CD4-positive, alpha-beta T cell treated with Interleukin-1 beta for 1 hour (primary cell): ENCODE measurements around the gene ABCA1.
"Not testable (repeated sequence)": the region's sequence is repeated elsewhere in the genome, so short reads cannot be mapped to it uniquely, and the experiment has no call there.

ENCODE experiments used
- DNase-seq, 2 donors: peaks; one replicate each; pipeline ENCODE4 v3.0.0-alpha.2; 2020 to 2022

Gene ABCA1

DNA sequence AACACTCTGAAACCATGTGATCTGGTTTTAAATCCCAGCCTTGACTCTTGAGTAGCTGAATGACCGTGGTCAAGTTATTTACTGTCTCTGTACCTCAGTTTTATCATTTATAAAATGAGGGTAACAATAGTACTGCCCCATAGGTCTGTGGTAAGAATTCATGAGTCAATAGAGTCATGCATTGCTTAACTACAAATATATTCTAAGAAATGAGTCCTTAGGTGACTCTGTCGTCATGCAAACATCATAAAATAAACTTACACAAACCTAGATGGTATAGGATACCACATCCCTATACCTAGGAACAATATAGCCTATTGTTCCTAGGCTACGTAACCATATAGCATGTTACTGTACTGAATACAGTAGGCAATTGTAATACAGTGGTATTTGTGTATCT lies 20.3 kb upstream of the ABCA1 start:
- DNase-seq: no peak

- no peak for DNase-seq
These were observed 16.9 kb upstream of the ABCA1 start for GRCh38 chr9:104944871-104945270.

DNA sequence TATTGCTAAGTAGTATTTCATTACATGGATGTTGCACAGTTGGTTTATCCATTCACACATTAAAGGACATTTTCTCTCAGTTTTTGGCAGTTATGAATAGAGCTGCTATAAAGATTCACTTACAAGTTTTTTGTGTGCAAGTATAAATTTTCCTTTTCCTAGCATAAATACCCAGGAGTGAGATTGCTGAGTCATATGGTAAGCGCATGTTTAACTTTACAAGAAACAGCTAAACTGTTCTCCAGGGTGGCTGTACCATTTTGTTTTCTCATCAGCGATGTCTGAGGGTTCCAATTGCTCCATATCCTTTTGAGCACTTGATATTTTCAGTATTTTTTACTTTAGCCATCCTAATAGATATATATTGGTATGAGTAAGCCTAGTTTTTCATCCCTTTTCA lies 16.4 kb upstream of the ABCA1 start:
- no peak for DNase-seq

GRCh38 chr9:104941597-104941996 lies 13.6 kb upstream of the ABCA1 start:
- DNase-seq: no peak

GRCh38 chr9:104936291-104936690 lies 8.3 kb upstream of the ABCA1 start:
- no peak for DNase-seq

GRCh38 chr9:104935501-104935810 lies 7.5 kb upstream of the ABCA1 start:
- not testable (repeated sequence) for DNase-seq

GRCh38 chr9:104934691-104935500 lies 6.9 kb upstream of the ABCA1 start:
- no peak for DNase-seq

DNA sequence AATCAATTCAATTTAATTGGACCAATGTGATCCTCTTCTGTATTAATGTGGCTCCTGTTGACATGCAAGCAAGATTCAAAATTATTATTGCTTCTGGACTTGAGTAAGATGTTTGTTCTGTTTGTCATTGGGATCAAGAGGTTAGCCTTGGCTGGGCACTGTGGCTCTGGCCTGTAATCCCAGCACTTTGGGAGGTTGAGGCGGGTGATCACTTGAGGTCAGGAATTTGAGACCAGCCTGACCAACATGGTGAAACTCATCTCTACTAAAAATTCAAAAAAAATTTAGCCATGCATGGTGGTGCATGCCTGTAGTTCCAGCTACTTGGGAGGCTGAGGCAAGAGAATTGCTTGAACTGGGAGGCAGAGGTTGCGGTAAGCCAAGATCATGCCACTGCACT lies 5.1 kb upstream of the ABCA1 start:
- not testable (repeated sequence) for DNase-seq

- no peak for DNase-seq
These were observed 3.3 kb upstream of the ABCA1 start for GRCh38 chr9:104931256-104931655.

DNA sequence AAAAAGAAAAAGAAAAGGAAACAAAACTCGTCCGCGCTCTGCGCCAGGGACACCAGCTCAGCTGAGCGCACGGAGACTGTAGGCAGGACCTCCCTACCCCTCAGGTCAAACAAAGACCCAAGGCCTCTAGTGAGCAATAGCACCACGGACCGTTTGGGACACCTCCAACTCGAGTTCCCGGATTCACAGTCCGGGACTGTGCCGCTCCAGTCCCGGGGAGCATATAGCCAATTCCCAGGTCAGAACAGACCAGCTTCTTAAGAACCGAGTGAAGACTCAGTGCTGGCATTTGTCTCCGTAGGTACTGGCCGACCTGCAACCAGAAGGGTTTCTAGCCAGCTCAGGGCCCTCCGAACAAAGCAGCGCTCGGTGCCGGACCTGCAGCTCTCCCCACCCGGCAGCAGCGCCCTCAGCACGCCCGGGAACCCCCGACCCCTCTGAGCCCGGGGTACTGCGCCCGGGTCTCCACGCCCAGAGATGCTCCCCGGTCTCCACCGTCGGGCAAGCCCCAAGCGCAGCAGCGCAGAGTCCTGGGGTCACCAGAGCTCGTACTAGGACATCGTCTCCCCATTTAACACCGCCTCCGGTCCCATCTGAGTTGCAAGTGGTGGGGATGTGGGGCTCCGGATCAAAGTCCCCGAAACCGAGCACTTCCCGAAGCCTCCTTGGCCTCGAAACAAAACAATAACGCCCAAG lies 591 bp downstream of the ABCA1 start:
- DNase-seq: peak; percentile 9 to 18

GRCh38 chr9:104923740-104924139 lies 4.2 kb downstream of the ABCA1 start:
- DNase-seq: peak in 1 of 2 donors; percentile 51

DNA sequence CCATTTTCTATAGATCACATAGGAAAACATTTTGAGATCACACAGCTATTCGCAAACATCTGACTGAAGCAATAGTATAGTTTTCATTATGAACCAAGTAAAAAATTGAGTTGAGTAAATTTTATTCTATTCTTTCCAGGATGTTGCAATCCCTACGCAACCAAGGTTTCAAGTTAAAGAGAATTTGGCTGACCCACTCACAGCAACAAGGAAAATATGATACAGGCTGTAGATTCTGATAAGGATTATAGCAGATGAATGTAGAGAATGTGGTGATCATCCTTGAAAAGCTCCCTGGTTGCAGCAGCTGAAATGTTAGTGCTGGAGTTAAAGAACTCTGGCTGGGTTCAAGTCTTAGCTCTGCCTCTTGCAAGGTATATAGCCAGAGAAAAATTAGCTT lies 4.7 kb downstream of the ABCA1 start:
- no peak for DNase-seq

DNA sequence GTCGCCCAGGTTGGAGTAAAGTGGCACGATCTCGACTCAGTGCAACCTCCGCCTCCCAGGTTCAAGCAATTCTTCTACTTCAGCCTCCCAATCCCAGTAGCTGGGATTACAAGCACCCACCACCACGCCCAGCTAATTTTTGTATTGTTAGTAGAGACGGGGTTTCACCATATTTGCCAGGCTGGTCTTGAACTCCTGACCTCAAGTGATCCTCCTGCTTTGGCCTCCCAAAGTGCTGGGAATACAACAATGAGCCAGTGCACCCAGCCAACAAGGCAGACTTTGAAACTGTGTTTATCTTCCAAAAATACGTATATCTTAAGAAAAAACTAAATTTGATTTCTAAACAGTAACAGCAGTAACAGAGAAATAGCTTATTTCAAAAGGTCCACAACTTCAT lies 5.2 kb downstream of the ABCA1 start:
- DNase-seq: not testable (repeated sequence)

DNA sequence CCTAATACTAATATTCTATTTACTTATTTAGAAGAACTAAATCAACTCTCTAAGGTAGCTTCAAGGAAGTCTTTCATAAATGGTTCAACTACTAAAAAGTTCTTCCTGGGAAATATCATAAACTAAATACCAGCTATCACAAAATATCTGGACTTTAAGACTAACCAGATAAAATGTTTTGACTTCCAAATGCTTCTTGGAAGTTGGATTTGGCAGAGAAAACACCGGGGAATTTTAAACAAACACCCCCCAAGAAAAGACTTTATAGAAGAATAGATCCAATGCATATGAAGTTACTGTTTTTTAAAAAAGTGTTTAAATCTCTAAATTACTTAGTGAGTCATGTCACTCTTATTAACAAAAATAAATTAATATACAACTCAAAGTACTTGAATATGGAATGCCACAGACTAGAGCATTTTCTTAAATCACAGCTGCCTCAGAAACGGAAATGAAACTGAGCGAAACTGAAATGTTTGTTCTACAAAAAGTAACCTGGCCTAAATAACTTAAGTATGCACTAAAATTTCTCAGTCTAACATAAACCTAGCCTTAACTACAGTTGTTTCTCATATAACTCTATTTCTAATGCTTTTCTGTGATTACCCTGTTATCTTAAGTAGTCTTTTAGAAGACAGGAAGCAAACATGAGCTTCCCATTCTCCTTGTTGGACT lies 6.8 kb downstream of the ABCA1 start:
- DNase-seq: no peak

DNA sequence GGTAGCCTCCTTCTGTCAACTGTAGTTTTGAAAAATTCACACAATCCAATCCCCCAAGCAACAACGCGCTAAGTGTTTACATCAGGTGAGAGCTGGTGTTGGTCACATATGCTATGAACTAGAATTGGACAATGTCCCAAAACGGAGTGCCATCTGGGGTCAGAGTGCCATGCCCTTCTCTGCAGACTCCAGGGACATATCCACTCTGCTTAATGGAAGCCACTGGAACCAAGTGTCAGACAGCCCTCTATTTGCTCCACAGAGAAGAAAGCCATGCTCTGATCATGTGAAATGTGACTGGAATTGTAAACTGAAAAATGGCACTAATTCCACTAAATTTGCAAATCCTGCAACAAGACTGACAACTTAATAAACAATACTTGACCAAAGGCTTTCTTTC lies 12.2 kb downstream of the ABCA1 start:
- DNase-seq: no peak

DNA sequence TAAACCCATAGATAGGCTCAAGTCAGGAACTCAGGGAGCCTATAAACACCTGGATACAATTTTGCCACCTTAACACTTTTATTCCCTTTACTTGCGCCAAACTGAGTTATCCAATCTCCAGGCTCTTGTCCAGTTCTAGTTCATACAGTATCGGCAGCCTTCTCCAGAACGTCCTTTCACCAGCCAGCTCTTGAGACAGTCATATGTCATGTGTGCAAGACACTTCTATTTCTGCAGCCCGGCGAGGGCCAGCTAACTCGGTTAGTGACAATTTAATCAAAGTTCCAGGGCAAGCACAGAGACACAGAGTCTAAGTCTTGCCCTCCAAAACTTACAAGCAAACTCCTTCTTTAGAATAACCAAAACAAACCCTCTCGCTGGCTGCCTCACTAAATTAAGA lies 12.9 kb downstream of the ABCA1 start:
- DNase-seq: no peak

DNA sequence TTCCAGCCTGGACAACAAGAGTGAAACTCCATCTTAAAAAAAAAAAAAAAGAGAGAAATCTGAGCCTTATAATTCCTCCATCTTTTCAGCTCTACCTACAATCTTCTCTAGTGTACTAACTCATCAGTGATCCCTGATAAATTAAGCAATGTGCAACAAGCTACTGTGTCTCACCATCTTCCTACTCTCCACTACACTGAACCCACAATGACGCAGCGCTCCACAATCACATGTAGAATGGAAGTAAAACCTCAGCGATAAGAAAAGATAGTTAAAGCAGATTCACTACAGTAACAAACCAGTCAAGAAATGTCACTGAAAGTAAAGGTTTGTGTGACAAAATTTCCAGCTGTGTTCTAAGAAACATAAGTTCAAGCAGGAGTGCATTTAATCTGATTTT lies 13.5 kb downstream of the ABCA1 start:
- no peak for DNase-seq

GRCh38 chr9:104912606-104913005 lies 15.3 kb downstream of the ABCA1 start:
- no peak for DNase-seq

GRCh38 chr9:104911032-104911607 lies 16.8 kb downstream of the ABCA1 start:
- no peak for DNase-seq

DNA sequence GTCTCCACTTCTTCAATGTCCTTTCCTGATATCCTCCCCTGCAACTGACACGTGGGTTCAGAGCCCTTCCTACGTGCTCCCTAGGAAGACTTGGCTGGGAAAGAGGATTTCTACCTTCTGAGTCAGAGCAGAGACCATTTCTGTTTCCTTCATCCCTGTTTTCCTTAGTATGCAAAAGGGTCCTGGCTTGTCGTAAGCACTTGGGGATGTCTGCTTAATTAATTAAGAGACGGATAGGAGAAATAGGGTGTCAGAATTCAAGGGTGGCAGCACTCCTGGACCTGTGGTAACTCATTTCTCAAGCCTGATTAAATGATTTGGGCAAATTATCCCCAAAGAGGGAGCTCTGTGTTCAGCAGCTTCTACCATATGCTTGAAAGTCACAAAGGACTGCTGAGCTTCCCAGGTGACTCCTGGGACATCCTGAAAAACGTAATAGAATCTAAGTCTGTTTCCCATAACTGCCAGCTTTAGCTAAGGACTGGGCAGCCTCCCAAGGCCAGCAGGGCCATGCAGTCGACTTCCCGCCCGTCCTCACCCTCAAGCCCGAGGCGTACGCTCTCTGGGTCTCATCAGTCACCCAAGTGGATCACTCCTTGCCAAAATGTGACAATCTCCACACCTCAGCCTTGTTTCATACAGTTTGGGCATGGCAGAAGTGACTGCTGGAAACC lies 20.5 kb downstream of the ABCA1 start:
- no peak for DNase-seq

DNA sequence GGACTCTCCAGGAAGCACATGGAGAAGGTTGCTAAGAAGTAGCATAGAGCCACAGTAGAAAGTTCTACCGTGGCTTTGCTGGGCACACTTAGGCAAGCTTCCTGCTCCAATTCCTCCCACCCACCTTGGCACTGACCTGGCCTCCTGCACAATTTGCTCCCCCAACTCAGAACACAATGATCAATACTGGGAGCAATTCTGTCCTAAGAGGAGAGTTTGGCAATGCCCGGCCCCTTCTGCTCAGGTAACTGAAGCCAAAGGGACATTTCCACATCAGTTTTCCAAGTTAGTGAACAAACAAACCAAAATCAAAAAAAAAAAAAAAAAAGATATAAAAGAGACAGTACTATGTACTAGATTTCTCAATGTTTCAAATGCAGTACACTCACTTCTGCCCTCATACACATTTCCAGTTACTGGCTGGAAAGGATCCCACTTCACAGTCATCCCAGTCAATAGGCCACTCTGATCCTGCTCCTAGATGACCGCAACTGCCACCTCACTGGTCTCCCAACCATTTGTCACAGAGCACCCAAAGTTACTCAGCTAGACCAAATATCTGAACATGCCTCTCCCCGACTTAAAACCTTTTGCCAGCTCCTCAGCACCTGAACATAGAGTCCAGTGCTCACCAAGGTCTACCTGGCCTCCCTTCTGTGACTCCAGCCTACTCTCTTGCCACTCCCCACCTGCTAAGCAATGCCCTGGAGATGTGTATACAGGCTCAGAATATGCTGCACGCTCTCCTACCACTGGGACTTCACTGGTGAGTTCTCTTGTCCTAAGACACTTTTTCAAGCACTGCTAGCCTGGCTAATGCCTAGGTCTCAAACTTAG lies 21.3 kb downstream of the ABCA1 start:
- no peak for DNase-seq

DNA sequence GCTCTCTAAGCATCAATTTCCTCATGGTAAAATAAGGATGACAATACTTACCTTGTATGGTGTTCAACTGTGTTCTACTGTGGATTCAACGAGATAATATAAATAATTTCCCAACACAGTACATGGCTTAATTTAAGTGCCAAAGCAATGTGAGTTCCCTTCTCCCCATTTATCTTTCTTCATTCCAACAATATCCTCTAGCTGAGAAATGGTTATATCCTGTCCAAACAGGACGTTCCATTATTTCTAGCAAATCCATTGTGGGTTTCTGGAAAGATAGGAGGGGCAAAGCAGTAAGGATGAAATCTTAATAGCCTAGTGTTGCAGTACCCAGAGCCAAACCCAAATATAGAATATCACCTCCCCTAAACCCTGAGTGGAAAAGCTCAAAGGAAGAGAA lies 22.0 kb downstream of the ABCA1 start:
- no peak for DNase-seq
